ENCODE measurements around the gene RIBC2.

DNA sequence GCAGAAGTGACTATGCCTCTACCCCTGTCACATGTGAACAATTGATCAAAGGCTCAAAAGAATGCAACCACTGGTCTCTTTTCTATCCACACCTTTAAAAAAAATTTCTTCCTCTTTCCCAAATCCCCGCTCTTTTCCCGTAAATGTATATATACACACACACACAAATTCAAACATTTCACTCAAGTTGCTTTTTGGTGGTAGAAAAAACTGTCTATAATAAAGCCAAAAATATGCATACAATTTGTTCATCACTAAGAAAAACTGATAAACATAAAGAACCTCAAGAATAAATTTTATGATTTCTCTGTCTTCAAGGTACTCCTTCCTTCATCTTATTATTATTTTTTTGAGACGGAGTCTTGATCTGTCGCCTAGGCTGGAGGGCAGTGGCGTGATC is 5.7 kb upstream of the RIBC2 start:
- TF ChIP-seq TAF1 (IDR thresholded peaks at IDR 0.05; ENCODE audit: borderline replicate concordance, low read depth, low read length) (no peak), TEAD4 (IDR thresholded peaks at IDR 0.05; ENCODE audit: borderline replicate concordance, insufficient read depth) (no peak), EP300 (IDR thresholded peaks at IDR 0.05; ENCODE audit: borderline replicate concordance in 1 of 2, low read depth in 1 of 2, low read length in 1 of 2) (no peak), GABPA (IDR thresholded peaks at IDR 0.05; ENCODE audit: low read depth) (no peak), YY1 (IDR thresholded peaks at IDR 0.05; ENCODE audit: low read depth) (no peak), RAD21 (IDR thresholded peaks at IDR 0.05; ENCODE audit: low read length) (no peak)
- TF ChIP-seq, protein P1, sequence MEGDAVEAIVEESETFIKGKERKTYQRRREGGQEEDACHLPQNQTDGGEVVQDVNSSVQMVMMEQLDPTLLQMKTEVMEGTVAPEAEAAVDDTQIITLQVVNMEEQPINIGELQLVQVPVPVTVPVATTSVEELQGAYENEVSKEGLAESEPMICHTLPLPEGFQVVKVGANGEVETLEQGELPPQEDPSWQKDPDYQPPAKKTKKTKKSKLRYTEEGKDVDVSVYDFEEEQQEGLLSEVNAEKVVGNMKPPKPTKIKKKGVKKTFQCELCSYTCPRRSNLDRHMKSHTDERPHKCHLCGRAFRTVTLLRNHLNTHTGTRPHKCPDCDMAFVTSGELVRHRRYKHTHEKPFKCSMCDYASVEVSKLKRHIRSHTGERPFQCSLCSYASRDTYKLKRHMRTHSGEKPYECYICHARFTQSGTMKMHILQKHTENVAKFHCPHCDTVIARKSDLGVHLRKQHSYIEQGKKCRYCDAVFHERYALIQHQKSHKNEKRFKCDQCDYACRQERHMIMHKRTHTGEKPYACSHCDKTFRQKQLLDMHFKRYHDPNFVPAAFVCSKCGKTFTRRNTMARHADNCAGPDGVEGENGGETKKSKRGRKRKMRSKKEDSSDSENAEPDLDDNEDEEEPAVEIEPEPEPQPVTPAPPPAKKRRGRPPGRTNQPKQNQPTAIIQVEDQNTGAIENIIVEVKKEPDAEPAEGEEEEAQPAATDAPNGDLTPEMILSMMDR (IDR thresholded peaks at IDR 0.05): no peak
- TF ChIP-seq, protein P2, sequence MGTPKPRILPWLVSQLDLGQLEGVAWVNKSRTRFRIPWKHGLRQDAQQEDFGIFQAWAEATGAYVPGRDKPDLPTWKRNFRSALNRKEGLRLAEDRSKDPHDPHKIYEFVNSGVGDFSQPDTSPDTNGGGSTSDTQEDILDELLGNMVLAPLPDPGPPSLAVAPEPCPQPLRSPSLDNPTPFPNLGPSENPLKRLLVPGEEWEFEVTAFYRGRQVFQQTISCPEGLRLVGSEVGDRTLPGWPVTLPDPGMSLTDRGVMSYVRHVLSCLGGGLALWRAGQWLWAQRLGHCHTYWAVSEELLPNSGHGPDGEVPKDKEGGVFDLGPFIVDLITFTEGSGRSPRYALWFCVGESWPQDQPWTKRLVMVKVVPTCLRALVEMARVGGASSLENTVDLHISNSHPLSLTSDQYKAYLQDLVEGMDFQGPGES (IDR thresholded peaks at IDR 0.05; ENCODE audit: low read depth, low read length): no peak

Data from SK-N-SH (cell line).